OCI-LY3 (cell line): Measurements from ENCODE around the gene CFP.

ENCODE experiments used
- H2AFZ ChIP-seq: fragments of 200-600, 300-600 bp; shearing (Covaris generic); 2 replicates; pipeline ENCODE4 v1.6.0; 2014; ENCODE audit warnings: antibody characterized with exemption, low read depth, low read length
- H3K27ac ChIP-seq: fragments of 200-600, 300-600 bp; sonication (generic); 2 replicates; pipeline ENCODE4 v1.5.1; 2014; ENCODE audit warnings: mild to moderate bottlenecking, low read length, moderate library complexity, mixed read lengths
- H3K27me3 ChIP-seq: fragments of 200-600, 300-600 bp; sonication (generic); 2 replicates; pipeline ENCODE4 v1.6.1; 2014; ENCODE audit warnings: low read depth, low read length, mixed read lengths
- H3K36me3 ChIP-seq: fragments of 200-600, 300-600 bp; sonication (generic); replicated peaks from 2 replicates; pipeline ENCODE3; 2014; ENCODE audit warnings: low read depth, low read length, mixed read lengths
- H3K4me1 ChIP-seq: fragments of 300-600, 200-600 bp; sonication (generic); 2 replicates; pipeline ENCODE4 v1.6.1; 2014; ENCODE audit warnings: low read length, mixed read lengths
- H3K4me2 ChIP-seq: fragments of 200-600, 300-600 bp; sonication (generic); 2 replicates; pipeline ENCODE4 v1.6.1; 2014; ENCODE audit warnings: low read length, mixed read lengths
- H3K4me3 ChIP-seq: fragments of 300-600, 200-600 bp; sonication (generic); 2 replicates; pipeline ENCODE4 v1.5.1; 2014; ENCODE audit warnings: antibody characterized with exemption, mild to moderate bottlenecking, low read length, moderate library complexity
- H3K79me2 ChIP-seq: fragments of 300-600, 200-600 bp; shearing (Covaris generic); 2 replicates; pipeline ENCODE4 v1.6.1; 2014; ENCODE audit warnings: mild to moderate bottlenecking, low read length, mixed read lengths
- H3K9ac ChIP-seq: fragments of 300-600, 200-600 bp; shearing (Covaris generic); 2 replicates; pipeline ENCODE4 v1.6.0; 2014; ENCODE audit warnings: mild to moderate bottlenecking, low read length, moderate library complexity
- H3K9me3 ChIP-seq: fragments of 200-600, 300-600 bp; shearing (Covaris generic); 2 replicates; pipeline ENCODE4 v1.6.1; 2014; ENCODE audit warnings: low read length, mixed read lengths; ENCODE audit not compliant: insufficient read depth
- H4K20me1 ChIP-seq: fragments of 200-600, 300-600 bp; sonication (generic); 2 replicates; pipeline ENCODE4 v1.6.1; 2016; ENCODE audit warnings: low read length, mixed read lengths; ENCODE audit not compliant: insufficient read depth
- CTCF ChIP-seq: fragments of 200-600, 300-600 bp; sonication (generic); IDR thresholded peaks from 2 replicates; pipeline ENCODE4 v1.5.1; 2014; ENCODE audit warnings: antibody characterized with exemption, low read length, low read depth
- EZH2phosphoT487 ChIP-seq: fragments of 200-600 bp; shearing (Covaris generic); IDR thresholded peaks from 2 replicates; pipeline ENCODE4 v1.6.1; 2018; ENCODE audit warnings: antibody characterized with exemption, mixed run types, low read depth

Gene CFP

GRCh38 chrX:47645530-47645929, 15.8 kb upstream of the CFP start:
- H3K27ac ChIP-seq, result no peak overlapping the region
- no peaks in the 10 kb centered on the region for H3K9me3 ChIP-seq
- H4K20me1 ChIP-seq, result no peaks in the 10 kb centered on the region
- no peak overlapping the region for H3K9ac ChIP-seq
- H3K4me2 ChIP-seq, result no peak overlapping the region
- H3K4me1 ChIP-seq, result peaks cover 13% of the 10 kb centered on the region
- TF ChIP-seq EZH2phosphoT487 (no peak), CTCF (no peak)
- H3K27me3 ChIP-seq, result no peaks in the 10 kb centered on the region
- no peak overlapping the region for H2AFZ ChIP-seq
- H3K36me3 ChIP-seq, result peaks cover 30% of the 10 kb centered on the region
- no peak overlapping the region for H3K4me3 ChIP-seq
- H3K79me2 ChIP-seq, result peaks cover 45% of the 10 kb centered on the region

- no peak overlapping the region for H2AFZ ChIP-seq
- no peaks in the 10 kb centered on the region for H3K27me3 ChIP-seq
- H3K9ac ChIP-seq, result no peak overlapping the region
- no peaks in the 10 kb centered on the region for H4K20me1 ChIP-seq
- no peak overlapping the region for H3K4me2 ChIP-seq
- peaks cover 39% of the 10 kb centered on the region for H3K36me3 ChIP-seq
- no peak overlapping the region for H3K27ac ChIP-seq
- no peak overlapping the region for H3K4me3 ChIP-seq
- H3K9me3 ChIP-seq, result no peaks in the 10 kb centered on the region
- peaks cover 38% of the 10 kb centered on the region for H3K79me2 ChIP-seq
- H3K4me1 ChIP-seq, result peaks cover 13% of the 10 kb centered on the region
- TF ChIP-seq CTCF (0 out of 2 replicates have a peak, but pooled peaks have one; percentile 21), EZH2phosphoT487 (no peak)
Observed at GRCh38 chrX:47644557-47645091, 14.9 kb upstream of the CFP start.

GRCh38 chrX:47643926-47644325, 14.2 kb upstream of the CFP start:
- peak; percentile 20 for TF ChIP-seq CTCF
- no peak for TF ChIP-seq EZH2phosphoT487
- Histone ChIP-seq H3K27ac (no peak overlapping the region), H3K9ac (no peak overlapping the region), H3K79me2 (peaks cover 31% of the 10 kb centered on the region), H3K9me3 (no peaks in the 10 kb centered on the region), H3K4me2 (no peak overlapping the region), H3K4me1 (peaks cover 7% of the 10 kb centered on the region), H2AFZ (no peak overlapping the region), H3K36me3 (peaks cover 42% of the 10 kb centered on the region), H3K27me3 (no peaks in the 10 kb centered on the region), H3K4me3 (no peak overlapping the region), H4K20me1 (no peaks in the 10 kb centered on the region)

GRCh38 chrX:47638816-47639215, 9.1 kb upstream of the CFP start:
- H3K9ac ChIP-seq, result no peak overlapping the region
- TF ChIP-seq CTCF, result no peak
- no peak for TF ChIP-seq EZH2phosphoT487
- H3K4me2 ChIP-seq, result no peak overlapping the region
- H2AFZ ChIP-seq, result no peak overlapping the region
- no peaks in the 10 kb centered on the region for H3K4me1 ChIP-seq
- H4K20me1 ChIP-seq, result no peaks in the 10 kb centered on the region
- H3K27ac ChIP-seq, result no peak overlapping the region
- peaks cover 1% of the 10 kb centered on the region; the same call in 1 of the 2 replicates for H3K79me2 ChIP-seq
- H3K27me3 ChIP-seq, result no peaks in the 10 kb centered on the region
- no peaks in the 10 kb centered on the region for H3K9me3 ChIP-seq
- no peak overlapping the region for H3K4me3 ChIP-seq
- H3K36me3 ChIP-seq, result peaks cover 35% of the 10 kb centered on the region
